Prostate gland (tissue), 2 donors: ENCODE measurements around the gene TARS1.

Experiments
- CTCF ChIP-seq, 4 experiments: fragments of 200-600 bp in 2 of 4; fragments of 450-650 bp in 2 of 4; sonication (generic) in 2 of 4; IDR thresholded peaks; 1 replicate in 3 of 4; 2 replicates in 1 of 4; pipeline ENCODE4 v1.5.1; 2016 to 2019; ENCODE audit warnings: antibody characterized with exemption in 4 of 4, mild to moderate bottlenecking in 2 of 4, moderate library complexity in 2 of 4
- POLR2A ChIP-seq: fragments of 450-650 bp; IDR thresholded peaks from one replicate; pipeline ENCODE4 v1.6.1; 2016; ENCODE audit warnings: antibody characterized with exemption, mild to moderate bottlenecking
- POLR2AphosphoS5 ChIP-seq: sonication (generic); formaldehyde crosslinking; IDR thresholded peaks from one replicate; pipeline ENCODE4 v1.6.1; 2017; ENCODE audit warnings: antibody characterized with exemption

- TF ChIP-seq CTCF (IDR thresholded peaks at IDR 0.05) (no peak), POLR2AphosphoS5 (no peak), POLR2A (no peak)
Observed at GRCh38 chr5:33509036-33509435, 68.3 kb downstream of the TARS1 start.
